Liver (tissue), 3 donors: ENCODE measurements around the gene DNAJC12.
"Not testable (repeated sequence)": the region's sequence is repeated elsewhere in the genome, so short reads cannot be mapped to it uniquely, and the experiment has no call there.

Source experiments
- ATF3 ChIP-seq: IDR thresholded peaks from 2 replicates; pipeline ENCODE4 v1.6.1; 2016; ENCODE audit warnings: antibody characterized with exemption
- CTCF ChIP-seq: fragments of 150-350 bp; IDR thresholded peaks from 2 replicates; pipeline ENCODE4 v1.5.1; 2017; ENCODE audit warnings: improper control_type of control experiment, low read depth, low read length; ENCODE audit not compliant: missing input control
- EGR1 ChIP-seq, 2 donors: IDR thresholded peaks; 2 replicates each; pipeline ENCODE4 v1.6.1; 2016 to 2018; ENCODE audit warnings: antibody characterized with exemption in 2 of 2, low read depth in 2 of 2
- JUND ChIP-seq, 2 donors: IDR thresholded peaks; 2 replicates each; pipeline ENCODE4 v1.6.1; 2016; ENCODE audit warnings: antibody characterized with exemption in 2 of 2
- MAX ChIP-seq: IDR thresholded peaks from 2 replicates; pipeline ENCODE4 v1.6.1; 2016; ENCODE audit warnings: antibody characterized with exemption
- RAD21 ChIP-seq, 2 donors: IDR thresholded peaks; 2 replicates each; pipeline ENCODE4 v1.6.1; 2016; ENCODE audit warnings: antibody characterized with exemption in 2 of 2, mild to moderate bottlenecking in 2 of 2
- RXRA ChIP-seq, 2 donors: IDR thresholded peaks; 2 replicates each; pipeline ENCODE4 v1.6.1; 2017 to 2018; ENCODE audit warnings: antibody characterized with exemption in 2 of 2, mild to moderate bottlenecking in 1 of 2
- TAF1 ChIP-seq: conservative IDR thresholded peaks from 2 replicates; pipeline ENCODE4 v1.6.1; 2016; ENCODE audit warnings: antibody characterized with exemption, mild to moderate bottlenecking
- YY1 ChIP-seq: IDR thresholded peaks from 2 replicates; pipeline ENCODE4 v1.6.1; 2016; ENCODE audit warnings: antibody characterized with exemption, mild to moderate bottlenecking
- ZBTB33 ChIP-seq: IDR thresholded peaks from 2 replicates; pipeline ENCODE4 v1.6.1; 2016; ENCODE audit warnings: antibody characterized with exemption
- TF ChIP-seq, protein P1 (sequence below): IDR thresholded peaks from 2 replicates; pipeline ENCODE4 v1.6.1; 2016; ENCODE audit warnings: antibody characterized with exemption, mild to moderate bottlenecking
- donor health status: healthy.
- donor health status: healthy.

DNA sequence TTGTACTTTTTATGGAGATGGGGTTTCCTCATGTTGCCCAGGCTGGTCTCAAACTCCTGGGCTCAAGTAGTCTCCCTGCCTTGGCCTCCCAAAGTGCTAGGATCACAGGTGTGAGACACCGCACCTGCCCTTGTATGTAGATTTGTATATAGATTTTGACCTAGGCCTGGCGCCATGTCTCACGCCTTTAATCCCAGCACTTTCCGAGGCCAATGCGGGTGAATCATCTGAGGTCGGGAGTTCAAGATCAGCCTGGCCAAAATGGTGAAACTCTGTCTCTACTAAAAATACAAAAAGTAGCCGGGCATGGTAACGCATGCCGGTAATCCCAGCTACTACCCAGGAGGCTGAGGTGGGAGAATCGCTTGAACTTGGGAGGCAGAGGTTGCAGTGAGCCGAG lies 39.4 kb upstream of the DNAJC12 start:
- TF ChIP-seq CTCF; RAD21 (IDR thresholded peaks at IDR 0.05); RXRA (IDR thresholded peaks at IDR 0.05); EGR1 (IDR thresholded peaks at IDR 0.05; ENCODE audit: low read depth in 2 of 2); YY1; JUND (IDR thresholded peaks at IDR 0.05); TAF1; ATF3; ZBTB33; MAX: not testable (repeated sequence)
- TF ChIP-seq, protein P1, sequence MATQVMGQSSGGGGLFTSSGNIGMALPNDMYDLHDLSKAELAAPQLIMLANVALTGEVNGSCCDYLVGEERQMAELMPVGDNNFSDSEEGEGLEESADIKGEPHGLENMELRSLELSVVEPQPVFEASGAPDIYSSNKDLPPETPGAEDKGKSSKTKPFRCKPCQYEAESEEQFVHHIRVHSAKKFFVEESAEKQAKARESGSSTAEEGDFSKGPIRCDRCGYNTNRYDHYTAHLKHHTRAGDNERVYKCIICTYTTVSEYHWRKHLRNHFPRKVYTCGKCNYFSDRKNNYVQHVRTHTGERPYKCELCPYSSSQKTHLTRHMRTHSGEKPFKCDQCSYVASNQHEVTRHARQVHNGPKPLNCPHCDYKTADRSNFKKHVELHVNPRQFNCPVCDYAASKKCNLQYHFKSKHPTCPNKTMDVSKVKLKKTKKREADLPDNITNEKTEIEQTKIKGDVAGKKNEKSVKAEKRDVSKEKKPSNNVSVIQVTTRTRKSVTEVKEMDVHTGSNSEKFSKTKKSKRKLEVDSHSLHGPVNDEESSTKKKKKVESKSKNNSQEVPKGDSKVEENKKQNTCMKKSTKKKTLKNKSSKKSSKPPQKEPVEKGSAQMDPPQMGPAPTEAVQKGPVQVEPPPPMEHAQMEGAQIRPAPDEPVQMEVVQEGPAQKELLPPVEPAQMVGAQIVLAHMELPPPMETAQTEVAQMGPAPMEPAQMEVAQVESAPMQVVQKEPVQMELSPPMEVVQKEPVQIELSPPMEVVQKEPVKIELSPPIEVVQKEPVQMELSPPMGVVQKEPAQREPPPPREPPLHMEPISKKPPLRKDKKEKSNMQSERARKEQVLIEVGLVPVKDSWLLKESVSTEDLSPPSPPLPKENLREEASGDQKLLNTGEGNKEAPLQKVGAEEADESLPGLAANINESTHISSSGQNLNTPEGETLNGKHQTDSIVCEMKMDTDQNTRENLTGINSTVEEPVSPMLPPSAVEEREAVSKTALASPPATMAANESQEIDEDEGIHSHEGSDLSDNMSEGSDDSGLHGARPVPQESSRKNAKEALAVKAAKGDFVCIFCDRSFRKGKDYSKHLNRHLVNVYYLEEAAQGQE = not testable (repeated sequence)
